ENCODE results near the gene OGDHL.
"Not testable (repeated sequence)": the region's sequence is repeated elsewhere in the genome, so short reads cannot be mapped to it uniquely, and the experiment has no call there.

The OGDHL gene

GRCh38 chr10:49761789-49762565 lies at the start of gene OGDHL:
TSS of gene OGDHL (minus strand) at chr10:49762323. CDS start at chr10:49758592, 3,731 bp downstream.
- DNase-seq = no peak

- DNase-seq = no peak
These were observed 41.9 kb upstream of the OGDHL start for GRCh38 chr10:49803988-49804387.

GRCh38 chr10:49798275-49798674 lies 36.2 kb upstream of the OGDHL start:
- DNase-seq = no peak

- DNase-seq = no peak
These were observed 29.0 kb upstream of the OGDHL start for GRCh38 chr10:49791100-49791499.

GRCh38 chr10:49784681-49785080 lies 22.6 kb upstream of the OGDHL start:
- no peak for DNase-seq

- DNase-seq = no peak
These were observed 21.5 kb upstream of the OGDHL start for GRCh38 chr10:49783645-49784044.

GRCh38 chr10:49781247-49781646 lies 19.1 kb upstream of the OGDHL start:
- no peak for DNase-seq

GRCh38 chr10:49778197-49778596 lies 16.1 kb upstream of the OGDHL start:
- DNase-seq = no peak

GRCh38 chr10:49776851-49777250 lies 14.7 kb upstream of the OGDHL start:
- no peak for DNase-seq

GRCh38 chr10:49775014-49775413 lies 12.9 kb upstream of the OGDHL start:
- DNase-seq = no peak

- DNase-seq = not testable (repeated sequence)
These were observed 10.8 kb upstream of the OGDHL start for GRCh38 chr10:49772944-49773343.

- not testable (repeated sequence) for DNase-seq
These were observed 8.9 kb upstream of the OGDHL start for GRCh38 chr10:49771046-49771445.

- DNase-seq = no peak
These were observed 7.6 kb upstream of the OGDHL start for GRCh38 chr10:49769692-49770091.

GRCh38 chr10:49768731-49769130 lies 6.6 kb upstream of the OGDHL start:
- no peak for DNase-seq

- DNase-seq = no peak
These were observed 6.2 kb upstream of the OGDHL start for GRCh38 chr10:49768329-49768728.

GRCh38 chr10:49767752-49768151 lies 5.6 kb upstream of the OGDHL start:
- DNase-seq = no peak

- no peak for DNase-seq
These were observed 4.4 kb upstream of the OGDHL start for GRCh38 chr10:49766484-49766883.

GRCh38 chr10:49762566-49762877 lies 399 bp upstream of the OGDHL start:
- DNase-seq = no peak

- DNase-seq = no peak
These were observed 828 bp downstream of the OGDHL start for GRCh38 chr10:49761201-49761788.

- no peak for DNase-seq
These were observed 1.3 kb downstream of the OGDHL start for GRCh38 chr10:49760789-49761188.

GRCh38 chr10:49759787-49760551 lies 2.2 kb downstream of the OGDHL start:
- DNase-seq = no peak

- no peak for DNase-seq
These were observed 3.7 kb downstream of the OGDHL start for GRCh38 chr10:49758249-49758930.

GRCh38 chr10:49756641-49757040 lies 5.5 kb downstream of the OGDHL start:
- no peak for DNase-seq

GRCh38 chr10:49756031-49756430 lies 6.1 kb downstream of the OGDHL start:
- no peak for DNase-seq

All from NCI-H2029 treated with DMSO at 0.1 percent for 48 hours (cell line).